HTR-8/SVneo (cell line): ENCODE results near the gene TRIP10.
A peak's percentile ranks its signal among the peaks of the same experiment; 100 is the strongest.
"Not testable (repeated sequence)": the region's sequence is repeated elsewhere in the genome, so short reads cannot be mapped to it uniquely, and the experiment has no call there.

ENCODE experiments used
- DNase-seq: peaks from one replicate; pipeline ENCODE4 v3.0.0; 2011; ENCODE audit warnings: low spot score, mixed read lengths; ENCODE audit not compliant: insufficient read length
- FAIRE-seq: peaks from 2 replicates; lab custom pipeline; 2011; peaks lifted over from hg19 to GRCh38; lab: Jason Lieb, UNC

Gene TRIP10

DNA sequence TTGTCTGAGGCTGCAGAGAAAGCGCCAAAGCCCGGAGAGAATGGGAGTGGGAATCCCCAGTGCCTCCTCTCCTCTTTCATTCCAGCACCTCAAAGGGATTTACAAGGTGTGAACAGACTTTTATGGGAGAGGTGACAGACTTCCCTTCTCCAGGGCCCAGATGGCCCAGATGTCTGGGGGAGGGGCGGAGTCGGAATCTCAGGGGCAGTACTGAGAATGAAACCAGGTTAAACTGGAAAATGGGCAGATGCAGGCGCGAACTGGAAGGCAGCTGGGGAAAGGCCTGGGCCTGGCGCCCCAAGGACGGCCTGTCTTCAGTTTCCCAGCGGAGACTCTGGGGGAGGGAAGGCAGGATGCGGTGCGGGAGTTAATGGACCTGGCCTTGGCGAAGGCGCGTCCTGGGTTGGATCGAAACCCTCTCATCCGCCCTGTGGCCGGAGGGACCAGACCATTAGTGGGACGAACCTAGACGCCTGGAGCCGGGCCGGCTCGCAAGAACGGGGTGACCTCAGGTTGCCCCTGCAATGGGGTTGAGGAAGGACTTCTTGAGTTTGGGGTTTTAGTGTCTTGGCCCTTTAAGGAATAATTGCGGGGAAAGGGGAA, 592 bp upstream of the TRIP10 start:
- DNase-seq (no peak), FAIRE-seq (no peak)

GRCh38 chr19:6739883-6740588, 556 bp downstream of the TRIP10 start:
- FAIRE-seq: no peak
- DNase-seq: no peak

DNA sequence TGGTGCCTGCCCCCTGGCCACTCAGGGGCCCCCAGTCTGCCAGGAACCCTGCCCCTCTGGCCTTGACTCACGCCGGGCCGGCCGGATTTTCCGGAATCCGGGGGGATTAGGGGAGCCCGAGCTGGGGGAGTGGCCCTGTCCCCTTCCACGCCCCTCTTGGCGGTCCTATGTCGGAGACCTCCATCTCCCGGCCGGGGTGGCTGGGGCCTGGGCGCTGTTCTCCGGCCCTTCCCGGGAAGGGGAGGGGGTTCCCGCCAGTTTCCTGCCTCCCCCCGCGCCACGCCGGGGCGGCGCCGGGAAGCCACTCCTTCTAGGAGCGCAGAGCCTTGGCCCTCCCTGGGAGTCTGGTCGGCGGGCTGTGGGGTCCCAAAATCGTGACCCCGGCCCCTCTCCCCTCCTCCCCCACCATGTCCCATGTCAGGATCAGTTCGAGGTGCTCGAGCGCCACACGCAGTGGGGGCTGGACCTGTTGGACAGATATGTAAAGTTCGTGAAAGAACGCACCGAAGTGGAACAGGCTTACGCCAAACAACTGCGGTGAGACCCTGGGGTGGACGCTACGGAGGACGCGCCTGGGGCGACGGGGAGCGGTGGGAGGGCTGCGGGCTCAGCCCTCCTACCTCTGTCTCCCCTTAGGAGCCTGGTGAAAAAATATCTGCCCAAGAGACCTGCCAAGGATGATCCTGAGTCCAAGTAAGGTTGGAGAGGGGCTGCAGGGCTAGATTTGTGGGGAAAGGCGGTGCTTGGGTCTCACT, 1.3 kb downstream of the TRIP10 start:
- FAIRE-seq (no peak), DNase-seq (peak; percentile 69)

GRCh38 chr19:6743066-6743465, 3.6 kb downstream of the TRIP10 start:
- DNase-seq: no peak
- no peak for FAIRE-seq

GRCh38 chr19:6743714-6744380, 4.4 kb downstream of the TRIP10 start:
- FAIRE-seq (no peak), DNase-seq (no peak)

- DNase-seq (peak; percentile 95), FAIRE-seq (peak; percentile 91)
These were observed 5.2 kb downstream of the TRIP10 start for GRCh38 chr19:6744381-6745301.

DNA sequence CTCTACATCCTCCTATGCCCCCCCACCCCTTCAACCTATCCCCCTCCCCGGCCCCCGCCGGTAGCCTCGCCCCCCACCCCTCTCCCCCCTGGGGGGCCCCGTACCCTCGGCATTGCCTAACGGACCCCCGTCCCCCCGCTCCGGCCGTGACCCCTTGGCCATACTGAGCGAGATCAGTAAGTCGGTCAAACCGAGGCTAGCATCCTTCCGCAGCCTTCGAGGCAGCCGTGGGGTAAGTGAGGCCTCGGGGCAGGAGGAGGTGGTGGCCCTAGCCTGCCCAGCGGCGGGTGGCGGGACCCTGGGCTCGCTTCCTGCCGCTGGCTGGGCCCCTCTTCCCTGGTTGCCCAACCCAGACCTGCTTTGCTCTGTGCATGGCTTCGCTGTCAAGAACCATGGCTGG, 6.5 kb downstream of the TRIP10 start:
- no peak for FAIRE-seq
- no peak for DNase-seq

- DNase-seq, FAIRE-seq: not testable (repeated sequence)
These were observed 9.1 kb downstream of the TRIP10 start for GRCh38 chr19:6748543-6748942.

DNA sequence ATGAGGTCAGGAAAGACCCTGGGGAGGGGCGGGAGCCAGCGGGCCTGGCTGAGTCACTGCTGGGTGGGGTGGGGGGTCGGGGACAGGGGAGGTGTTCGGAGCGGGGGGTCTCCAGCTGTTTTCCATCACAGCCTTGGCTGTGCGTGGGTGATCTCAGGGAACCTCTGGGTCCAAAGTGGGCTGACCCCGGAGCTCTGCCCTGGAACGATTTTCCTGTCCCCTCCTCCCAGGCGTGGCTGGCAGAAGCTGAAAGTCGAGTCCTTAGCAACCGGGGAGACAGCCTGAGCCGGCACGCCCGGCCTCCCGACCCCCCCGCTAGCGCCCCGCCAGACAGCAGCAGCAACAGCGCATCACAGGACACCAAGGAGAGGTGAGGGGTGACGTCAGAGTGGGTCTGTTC, 10.6 kb downstream of the TRIP10 start:
- DNase-seq: no peak
- no peak for FAIRE-seq

DNA sequence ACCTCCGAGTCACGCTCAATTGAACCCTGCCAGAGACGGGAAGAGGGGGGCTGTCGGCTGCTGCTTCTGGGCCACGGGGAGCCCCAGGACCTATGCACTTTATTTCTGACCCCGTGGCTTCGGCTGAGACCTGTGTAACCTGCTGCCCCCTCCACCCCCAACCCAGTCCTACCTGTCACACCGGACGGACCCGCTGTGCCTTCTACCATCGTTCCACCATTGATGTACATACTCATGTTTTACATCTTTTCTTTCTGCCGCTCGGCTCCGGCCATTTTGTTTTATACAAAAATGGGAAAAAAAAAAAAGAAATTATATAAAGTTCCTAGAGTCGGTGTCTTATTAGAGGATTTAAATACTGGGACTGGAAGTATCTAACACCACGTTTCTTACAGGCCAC, 11.7 kb downstream of the TRIP10 start:
- FAIRE-seq (no peak), DNase-seq (no peak)

DNA sequence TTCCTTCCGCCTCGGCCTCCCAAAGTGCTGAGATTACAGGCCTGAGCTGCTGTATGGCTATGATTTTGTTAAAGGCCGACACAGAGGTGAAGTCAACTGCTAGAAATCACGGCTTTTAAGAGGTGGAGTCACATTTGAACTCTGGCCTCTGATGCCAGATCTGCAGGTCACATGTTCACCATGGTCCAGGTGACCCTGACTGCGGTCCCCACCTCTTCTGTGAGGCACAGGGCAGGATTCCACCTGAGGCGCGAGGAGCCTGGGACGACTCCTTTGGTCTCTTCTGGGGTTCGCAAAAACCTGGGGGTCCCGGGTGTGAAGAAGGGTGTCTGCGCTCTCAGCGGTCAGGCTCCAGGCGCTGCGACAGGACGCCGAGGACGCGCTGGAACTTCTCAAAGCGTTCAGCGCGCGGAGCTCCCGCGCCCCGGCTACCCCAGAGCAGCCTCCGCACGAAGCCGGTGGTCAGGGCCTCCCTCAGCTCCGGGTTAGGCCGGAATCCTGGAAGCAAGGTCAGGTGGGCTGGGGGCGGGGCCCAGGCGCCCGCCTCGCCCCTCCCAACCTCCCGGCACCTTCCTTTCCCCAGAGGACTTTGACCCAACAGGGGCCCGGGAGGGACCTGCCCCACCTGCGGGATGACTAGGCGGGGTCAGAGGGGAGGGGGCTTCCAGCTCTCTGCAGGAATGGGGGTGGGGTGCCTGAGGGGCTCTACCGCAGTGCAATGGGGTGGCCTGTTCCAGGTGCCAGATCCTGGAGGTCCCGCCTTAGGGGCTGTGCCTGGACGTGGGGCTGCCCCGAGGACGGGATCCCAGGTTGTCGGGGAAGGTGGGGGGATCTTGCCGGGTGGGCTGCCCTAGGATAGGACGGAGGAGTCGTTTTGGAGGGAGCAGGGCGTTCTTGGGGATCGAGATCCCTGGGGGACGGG, 13.0 kb downstream of the TRIP10 start:
- FAIRE-seq: no peak
- DNase-seq: no peak

DNA sequence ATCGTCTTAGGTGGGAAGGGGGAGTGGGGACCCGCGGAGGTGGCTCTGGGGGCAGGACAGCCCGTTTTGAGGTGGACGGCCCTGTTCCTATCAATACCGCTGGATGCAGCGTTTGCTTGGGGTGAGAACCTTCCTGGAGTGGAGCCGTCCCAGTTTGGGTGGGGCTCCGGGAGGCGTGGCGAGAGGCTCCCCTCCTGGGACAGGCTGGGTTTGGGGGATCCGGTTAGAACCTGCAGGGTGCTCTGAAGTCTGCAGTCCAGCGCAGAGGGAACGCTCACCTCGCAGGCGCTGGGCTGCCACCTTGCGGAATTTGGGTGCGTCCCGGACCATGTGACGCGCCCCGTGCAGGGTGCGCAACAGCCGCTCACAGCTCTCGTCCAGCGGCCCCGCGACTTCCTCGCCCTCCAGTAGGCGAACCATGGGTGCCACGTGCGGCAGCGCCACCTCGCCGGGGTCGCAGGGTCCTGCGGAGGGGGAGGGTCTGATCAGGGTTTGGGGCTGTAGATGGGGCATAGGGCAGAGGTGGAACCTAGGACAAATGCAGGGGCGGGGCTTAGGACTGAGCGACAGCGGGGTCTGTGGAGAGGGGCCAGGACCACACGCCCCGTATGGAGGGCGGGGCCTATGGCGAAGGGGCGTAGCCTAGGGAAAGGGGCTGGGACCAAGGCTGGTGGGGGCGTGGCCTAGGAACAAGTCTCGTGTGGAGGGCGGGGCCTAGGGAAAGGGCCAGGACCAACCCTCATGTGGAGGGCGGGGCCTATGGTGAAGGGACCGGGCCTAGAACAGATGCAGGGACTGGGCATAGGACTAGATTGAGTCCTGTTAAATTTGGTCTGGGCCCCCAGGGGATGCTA, 13.9 kb downstream of the TRIP10 start:
- DNase-seq (no peak), FAIRE-seq (peak; percentile 44)

DNA sequence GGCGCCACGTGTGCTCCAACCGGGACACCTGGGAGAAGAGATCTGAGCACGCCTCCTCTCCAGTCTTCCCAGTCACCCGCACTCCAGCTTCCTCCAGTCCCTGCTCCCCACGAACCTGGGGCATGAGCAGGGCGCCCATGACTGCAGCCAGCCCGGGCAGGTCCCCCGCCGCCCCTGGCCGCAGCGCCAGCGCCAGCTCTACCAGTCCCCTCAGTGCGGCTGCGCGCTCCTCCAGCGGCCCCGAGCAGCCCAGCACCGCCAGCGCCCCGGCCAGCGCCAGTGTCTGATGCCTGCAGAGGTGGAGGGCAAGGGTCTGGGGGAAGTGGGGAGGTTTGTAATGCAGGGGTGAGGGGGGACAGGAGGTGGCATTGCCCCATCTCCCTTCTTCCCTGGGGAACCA, 14.7 kb downstream of the TRIP10 start:
- DNase-seq: no peak

GRCh38 chr19:6754653-6755463, 15.4 kb downstream of the TRIP10 start:
- no peak for FAIRE-seq
- DNase-seq: no peak

More for the DNA sequence above, 14.7 kb downstream of the TRIP10 start:
- FAIRE-seq: no peak

- no peak for FAIRE-seq
- DNase-seq: no peak
These were observed 21.1 kb downstream of the TRIP10 start for GRCh38 chr19:6760606-6761005.

DNA sequence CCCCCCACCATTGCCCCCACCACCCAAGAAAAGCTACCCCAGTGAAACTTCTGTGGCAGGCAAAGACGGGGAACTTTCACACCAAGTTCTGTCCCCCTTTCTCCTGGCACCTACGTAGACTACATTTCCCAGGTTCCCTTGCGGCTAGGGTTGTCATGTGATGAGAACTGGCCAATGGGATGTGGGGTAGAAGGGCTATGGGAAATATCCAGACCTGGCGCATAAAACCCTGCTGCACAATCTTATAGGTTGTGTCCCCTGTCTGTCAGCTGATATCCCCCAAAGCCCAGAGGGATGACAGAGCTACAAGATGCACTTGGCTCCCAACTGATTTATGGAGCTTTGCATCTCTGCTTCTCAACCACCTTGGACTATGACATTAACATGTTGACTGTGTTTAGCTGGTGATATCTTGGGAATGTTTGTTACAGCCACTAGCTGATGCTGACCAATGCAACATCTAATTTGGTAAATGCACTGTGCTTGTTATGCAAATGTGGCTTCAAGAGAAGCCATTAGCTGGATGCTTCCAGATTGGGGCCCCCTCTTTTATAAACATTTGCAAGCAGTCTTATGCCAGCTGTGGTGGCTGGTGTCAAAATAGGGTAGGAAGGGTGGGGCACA, 21.7 kb downstream of the TRIP10 start:
- FAIRE-seq (no peak), DNase-seq (no peak)
